Progenitor cell of endocrine pancreas (in vitro differentiated cells): ENCODE data around the gene BFSP2. TPM values are rescaled to one million over a fixed set of nuclear protein-coding genes. Genes with fewer than 3 reads are reported as not detected.

ENCODE experiments used
- DNase-seq: peaks from one replicate; pipeline ENCODE4 v3.0.0; 2021; ENCODE audit warnings: low spot score; ENCODE audit not compliant: unreplicated experiment
- H3K27ac Mint-ChIP-seq: 2 replicates; pipeline ENCODE4 v1.8.0; 2021; ENCODE audit warnings: mild to moderate bottlenecking, moderate library complexity, mixed read lengths
- H3K27me3 Mint-ChIP-seq: 2 replicates; pipeline ENCODE4 v1.8.0; 2021; ENCODE audit warnings: mixed read lengths
- H3K36me3 Mint-ChIP-seq: 2 replicates; pipeline ENCODE4 v1.8.0; 2022; ENCODE audit warnings: mixed read lengths; ENCODE audit not compliant: insufficient read depth
- H3K4me1 Mint-ChIP-seq: 2 replicates; pipeline ENCODE4 v1.8.0; 2021; ENCODE audit warnings: low read depth, mixed read lengths
- H3K4me3 Mint-ChIP-seq: 2 replicates; pipeline ENCODE4 v1.8.0; 2021; ENCODE audit warnings: low read depth, mild to moderate bottlenecking, moderate library complexity, mixed read lengths
- H3K9me3 Mint-ChIP-seq: 2 replicates; pipeline ENCODE4 v1.8.0; 2021; ENCODE audit warnings: low read depth, mixed read lengths
- CTCF ChIP-seq: fragments of 200-600 bp; sonication (generic); IDR thresholded peaks from one replicate; pipeline ENCODE4 v1.5.0; 2021; ENCODE audit warnings: antibody characterized with exemption, mild to moderate bottlenecking; ENCODE audit not compliant: unreplicated experiment
- total RNA-seq: library from RNA; stranded (reverse); gene quantifications from 2 replicates; pipeline ENCODE4 v1.2.1, GENCODE V29; 2021

BFSP2 gene
- total RNA-seq, 1 donor from 2014 or later: not detected

GRCh38 chr3:133413161-133414020 lies 13.5 kb downstream of the BFSP2 start:
- H3K4me3 Mint-ChIP-seq: no peak overlapping the region
- no peaks in the 10 kb centered on the region for H3K36me3 Mint-ChIP-seq
- H3K27me3 Mint-ChIP-seq: peaks cover 3% of the 10 kb centered on the region
- H3K27ac Mint-ChIP-seq: peak overlapping the region; percentile 1
- no peak for DNase-seq
- H3K9me3 Mint-ChIP-seq: no peaks in the 10 kb centered on the region
- H3K4me1 Mint-ChIP-seq: peaks cover 13% of the 10 kb centered on the region
- no peak for TF ChIP-seq CTCF

- no peak for TF ChIP-seq CTCF
- no peaks in the 10 kb centered on the region for H3K36me3 Mint-ChIP-seq
- H3K4me1 Mint-ChIP-seq: peaks cover 13% of the 10 kb centered on the region
- no peaks in the 10 kb centered on the region for H3K9me3 Mint-ChIP-seq
- no peak overlapping the region for H3K4me3 Mint-ChIP-seq
- no peak for DNase-seq
- peaks cover 3% of the 10 kb centered on the region for H3K27me3 Mint-ChIP-seq
- no peak overlapping the region for H3K27ac Mint-ChIP-seq
These were observed 14.2 kb downstream of the BFSP2 start for GRCh38 chr3:133414021-133414392.

GRCh38 chr3:133418361-133418760 lies 18.5 kb downstream of the BFSP2 start:
- no peaks in the 10 kb centered on the region for H3K36me3 Mint-ChIP-seq
- H3K4me1 Mint-ChIP-seq: peaks cover 7% of the 10 kb centered on the region
- DNase-seq: no peak
- H3K9me3 Mint-ChIP-seq: no peaks in the 10 kb centered on the region
- no peaks in the 10 kb centered on the region for H3K27me3 Mint-ChIP-seq
- H3K4me3 Mint-ChIP-seq: no peak overlapping the region
- no peak overlapping the region for H3K27ac Mint-ChIP-seq
- TF ChIP-seq CTCF: no peak

- no peak for TF ChIP-seq CTCF
- no peak overlapping the region for H3K27ac Mint-ChIP-seq
- H3K27me3 Mint-ChIP-seq: no peaks in the 10 kb centered on the region
- H3K4me3 Mint-ChIP-seq: no peak overlapping the region
- H3K9me3 Mint-ChIP-seq: no peaks in the 10 kb centered on the region
- H3K4me1 Mint-ChIP-seq: peaks cover 7% of the 10 kb centered on the region
- H3K36me3 Mint-ChIP-seq: no peaks in the 10 kb centered on the region
- DNase-seq: no peak
These were observed 19.5 kb downstream of the BFSP2 start for GRCh38 chr3:133419151-133419909.

GRCh38 chr3:133424937-133425869 lies 25.3 kb downstream of the BFSP2 start:
- H3K9me3 Mint-ChIP-seq: no peaks in the 10 kb centered on the region
- no peak for TF ChIP-seq CTCF
- no peak for DNase-seq
- H3K4me3 Mint-ChIP-seq: no peak overlapping the region
- H3K27me3 Mint-ChIP-seq: no peaks in the 10 kb centered on the region
- H3K36me3 Mint-ChIP-seq: no peaks in the 10 kb centered on the region
- H3K27ac Mint-ChIP-seq: no peak overlapping the region
- peaks cover 12% of the 10 kb centered on the region for H3K4me1 Mint-ChIP-seq
